Lung (tissue), 12 donors: ENCODE data around the gene APOA4. TPM values are rescaled to one million over a fixed set of nuclear protein-coding genes. Genes with fewer than 3 reads are reported as not detected.

ENCODE experiments used
- ATAC-seq: fragments of 200-7000 bp; cut with Tn5 transposase; one replicate; pipeline ENCODE4 v1.9.1; 2020; ENCODE audit warnings: moderate number of reproducible peaks; ENCODE audit not compliant: insufficient read depth, low FRiP score
- DNase-seq, 3 donors: peaks; one replicate each; pipeline ENCODE4 v3.0.0-alpha.2; 2013 to 2017
- H3K27ac ChIP-seq, 2 donors: one replicate each; pipeline ENCODE4 v1.5.1; 2013; ENCODE audit warnings: mild to moderate bottlenecking in 2 of 2, moderate library complexity in 2 of 2, control low read depth in 1 of 2, inconsistent platforms in 1 of 2, low read depth in 1 of 2, low read length in 1 of 2
- H3K27me3 ChIP-seq, 3 donors: one replicate each; pipeline ENCODE4 v1.5.1; 2013; ENCODE audit warnings: low read length in 2 of 3; ENCODE audit not compliant: control insufficient read depth in 3 of 3, insufficient read depth in 3 of 3
- H3K36me3 ChIP-seq, 4 donors: one replicate each; pipeline ENCODE4 v1.5.1; 2013; ENCODE audit warnings: low read length in 4 of 4, mild to moderate bottlenecking in 1 of 4, moderate library complexity in 1 of 4; ENCODE audit not compliant: control insufficient read depth in 4 of 4, insufficient read depth in 4 of 4
- H3K4me1 ChIP-seq, 5 donors: one replicate each; pipeline ENCODE4 v1.5.1; 2013; ENCODE audit warnings: low read length in 5 of 5, mild to moderate bottlenecking in 2 of 5, moderate library complexity in 1 of 5; ENCODE audit not compliant: control insufficient read depth in 5 of 5, insufficient read depth in 5 of 5
- H3K4me3 ChIP-seq: one replicate; pipeline ENCODE4 v1.5.1; 2013; ENCODE audit warnings: mild to moderate bottlenecking, control low read depth, moderate library complexity
- H3K9ac ChIP-seq, 2 donors: one replicate each; pipeline ENCODE4 v1.5.1; 2013; ENCODE audit warnings: low read length in 2 of 2, control low read depth in 1 of 2; ENCODE audit not compliant: insufficient read depth in 1 of 2
- H3K9me3 ChIP-seq, 4 donors: one replicate each; pipeline ENCODE4 v1.5.1; 2013; ENCODE audit warnings: low read length in 3 of 4, mild to moderate bottlenecking in 1 of 4, moderate library complexity in 1 of 4; ENCODE audit not compliant: control insufficient read depth in 4 of 4, insufficient read depth in 3 of 4
- WGBS, 2 donors: extraction: QIAGEN DNeasy Blood & Tissue Kit; methylation state at CpG; one replicate each; pipeline ENCODE4 v1.1.7; 2013; 5-methylcytosine and 5-hydroxymethylcytosine counted together
- polyA plus RNA-seq, 2 donors: library from polyadenylated mRNA; stranded (reverse); fragments of 200-250 nt; gene quantifications; one replicate each; pipeline ENCODE4 v1.2.1, GENCODE V29; 2013
- total RNA-seq, 2 donors: library from RNA; depleted of rRNA in 1 of 2; stranded (reverse); fragments of >200 nt in 1 of 2; gene quantifications; one replicate each; pipeline ENCODE4 v1.2.1, GENCODE V29; 2014 to 2021
- TF ChIP-seq, protein P1 (sequence below): IDR thresholded peaks from 2 replicates; pipeline ENCODE4 v1.5.1; 2012; ENCODE audit warnings: mild to moderate bottlenecking; ENCODE audit errors: control extremely low read depth, extremely low read depth
- donor health status: control.
- donor health status: control.
- donor health status: Bipolar disorder and iron deficiency.
- donor health status: healthy.
- donor health status: DM: yes; HTN: yes; CAD: no.

APOA4 gene
- total and polyA plus RNA-seq, 4 donors, result 0.06 TPM; not detected in 3

- H3K27ac ChIP-seq, result no peak overlapping the region
- no peak overlapping the region for H3K4me3 ChIP-seq
- peaks cover 0 to 7% (median 0%) of the 10 kb centered on the region in 5 donors for H3K4me1 ChIP-seq
- no peaks in the 10 kb centered on the region for H3K27me3 ChIP-seq
- ATAC-seq (no peak), DNase-seq (no peak)
- TF ChIP-seq, protein P1, sequence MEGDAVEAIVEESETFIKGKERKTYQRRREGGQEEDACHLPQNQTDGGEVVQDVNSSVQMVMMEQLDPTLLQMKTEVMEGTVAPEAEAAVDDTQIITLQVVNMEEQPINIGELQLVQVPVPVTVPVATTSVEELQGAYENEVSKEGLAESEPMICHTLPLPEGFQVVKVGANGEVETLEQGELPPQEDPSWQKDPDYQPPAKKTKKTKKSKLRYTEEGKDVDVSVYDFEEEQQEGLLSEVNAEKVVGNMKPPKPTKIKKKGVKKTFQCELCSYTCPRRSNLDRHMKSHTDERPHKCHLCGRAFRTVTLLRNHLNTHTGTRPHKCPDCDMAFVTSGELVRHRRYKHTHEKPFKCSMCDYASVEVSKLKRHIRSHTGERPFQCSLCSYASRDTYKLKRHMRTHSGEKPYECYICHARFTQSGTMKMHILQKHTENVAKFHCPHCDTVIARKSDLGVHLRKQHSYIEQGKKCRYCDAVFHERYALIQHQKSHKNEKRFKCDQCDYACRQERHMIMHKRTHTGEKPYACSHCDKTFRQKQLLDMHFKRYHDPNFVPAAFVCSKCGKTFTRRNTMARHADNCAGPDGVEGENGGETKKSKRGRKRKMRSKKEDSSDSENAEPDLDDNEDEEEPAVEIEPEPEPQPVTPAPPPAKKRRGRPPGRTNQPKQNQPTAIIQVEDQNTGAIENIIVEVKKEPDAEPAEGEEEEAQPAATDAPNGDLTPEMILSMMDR, result no peak
- H3K36me3 ChIP-seq, result peaks cover 21 to 29% (median 24%) of the 10 kb centered on the region in 4 donors
- H3K9ac ChIP-seq, result no peak overlapping the region
- 63 to 81% methylated on average over 7 of the region's 7 CpGs for WGBS, 2 donors
- H3K9me3 ChIP-seq, result no peaks in the 10 kb centered on the region
Observed at GRCh38 chr11:116777056-116777455, 46.0 kb downstream of the APOA4 start.

DNA sequence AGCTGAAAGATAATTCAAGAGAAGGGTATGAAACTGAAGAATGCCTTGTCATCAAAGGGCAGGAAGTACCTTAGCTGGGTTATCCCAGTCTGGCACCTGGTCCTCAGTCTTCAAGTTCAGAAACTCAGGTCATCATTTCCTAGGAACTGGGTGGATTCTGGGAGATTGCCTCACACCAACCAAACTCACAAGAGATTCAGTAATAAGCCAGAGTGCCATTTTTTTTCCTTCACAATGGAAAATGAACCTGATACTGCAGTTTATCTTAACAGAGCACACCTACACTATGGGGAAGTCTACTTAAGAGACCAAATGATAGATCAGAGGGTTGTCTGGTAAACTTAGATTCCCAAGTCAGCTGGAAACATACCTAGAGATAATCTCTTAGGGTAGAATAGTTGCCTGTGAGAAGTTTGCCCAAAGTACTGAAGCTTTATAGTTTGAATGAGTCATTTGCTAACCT, 46.6 kb downstream of the APOA4 start:
- H3K27me3 ChIP-seq, result no peaks in the 10 kb centered on the region
- no peak overlapping the region for H3K27ac ChIP-seq
- no peak for ATAC-seq
- no peak for DNase-seq
- peaks cover 21 to 27% (median 21%) of the 10 kb centered on the region in 4 donors for H3K36me3 ChIP-seq
- TF ChIP-seq, protein P1, result no peak
- H3K4me1 ChIP-seq, result peaks cover 2 to 12% (median 4%) of the 10 kb centered on the region in 5 donors
- no peaks in the 10 kb centered on the region for H3K9me3 ChIP-seq
- no peak overlapping the region for H3K4me3 ChIP-seq
- H3K9ac ChIP-seq, result no peak overlapping the region

DNA sequence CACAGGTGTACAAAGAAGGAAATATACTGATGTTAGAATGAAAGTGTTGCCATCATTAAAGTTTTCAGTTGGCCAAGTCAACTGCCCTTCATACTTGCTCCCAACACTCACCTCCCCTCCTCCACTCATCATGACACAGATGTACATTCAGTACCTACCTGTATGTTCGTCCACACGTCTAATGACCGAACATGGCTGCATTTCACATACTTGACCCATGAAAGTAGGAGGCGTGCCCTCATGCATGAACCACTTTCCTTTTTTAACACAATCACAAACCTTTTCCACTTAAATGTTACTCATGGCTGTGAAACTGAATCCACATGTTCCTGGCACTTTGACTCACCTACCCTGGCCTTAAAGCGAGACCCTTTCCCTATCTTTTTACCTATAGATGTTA, 47.1 kb downstream of the APOA4 start:
- TF ChIP-seq, protein P1, result no peak
- Histone ChIP-seq H3K27me3 (no peaks in the 10 kb centered on the region), H3K27ac (no peak overlapping the region), H3K9me3 (no peaks in the 10 kb centered on the region), H3K4me1 (peaks cover 2 to 18% (median 6%) of the 10 kb centered on the region in 5 donors), H3K36me3 (peaks cover 19 to 27% (median 21%) of the 10 kb centered on the region in 4 donors), H3K4me3 (no peak overlapping the region), H3K9ac (no peak overlapping the region)
- DNase-seq (no peak), ATAC-seq (no peak)
- 95 to 97% methylated on average over 5 of the region's 5 CpGs for WGBS, 2 donors

GRCh38 chr11:116774661-116775060, 48.4 kb downstream of the APOA4 start:
- peaks cover 14 to 21% (median 19%) of the 10 kb centered on the region in 4 donors for H3K36me3 ChIP-seq
- 90 to 93% methylated on average over 5 of the region's 5 CpGs for WGBS, 2 donors
- H3K4me1 ChIP-seq, result peaks cover 6 to 21% (median 6%) of the 10 kb centered on the region in 5 donors
- H3K9me3 ChIP-seq, result no peaks in the 10 kb centered on the region
- no peaks in the 10 kb centered on the region for H3K27me3 ChIP-seq
- ATAC-seq (no peak), DNase-seq (no peak)
- H3K9ac ChIP-seq, result no peak overlapping the region
- TF ChIP-seq, protein P1, result no peak
- H3K4me3 ChIP-seq, result no peak overlapping the region
- no peak overlapping the region for H3K27ac ChIP-seq
